ENCODE results near the gene BHLHA15.

BHLHA15 gene

GRCh38 chr7:98187138-98187502 is 24.1 kb upstream of the BHLHA15 start:
- no peak for DNase-seq (ENCODE audit: low read depth, low spot score)

DNA sequence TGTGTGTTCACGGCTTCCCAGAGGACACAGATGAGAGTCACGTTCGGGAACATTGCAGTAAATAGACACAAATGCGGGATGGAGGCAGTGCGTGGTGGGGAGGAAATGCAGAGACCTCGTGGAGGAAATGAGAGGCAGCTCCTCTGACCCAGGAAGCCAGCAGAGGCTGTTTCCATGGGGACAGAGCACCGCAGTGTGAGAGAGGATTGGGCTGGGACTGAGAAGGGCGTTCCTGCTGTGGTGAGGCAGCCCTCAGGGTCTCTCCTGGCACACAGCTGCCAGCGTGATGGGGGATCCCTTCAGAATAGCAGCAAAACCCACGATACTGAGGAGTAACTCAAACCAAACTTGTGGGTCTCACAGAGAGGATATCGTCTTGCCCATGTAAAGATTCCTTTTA is 21.7 kb upstream of the BHLHA15 start:
- no peak for DNase-seq (ENCODE audit: low read depth, low spot score)

DNA sequence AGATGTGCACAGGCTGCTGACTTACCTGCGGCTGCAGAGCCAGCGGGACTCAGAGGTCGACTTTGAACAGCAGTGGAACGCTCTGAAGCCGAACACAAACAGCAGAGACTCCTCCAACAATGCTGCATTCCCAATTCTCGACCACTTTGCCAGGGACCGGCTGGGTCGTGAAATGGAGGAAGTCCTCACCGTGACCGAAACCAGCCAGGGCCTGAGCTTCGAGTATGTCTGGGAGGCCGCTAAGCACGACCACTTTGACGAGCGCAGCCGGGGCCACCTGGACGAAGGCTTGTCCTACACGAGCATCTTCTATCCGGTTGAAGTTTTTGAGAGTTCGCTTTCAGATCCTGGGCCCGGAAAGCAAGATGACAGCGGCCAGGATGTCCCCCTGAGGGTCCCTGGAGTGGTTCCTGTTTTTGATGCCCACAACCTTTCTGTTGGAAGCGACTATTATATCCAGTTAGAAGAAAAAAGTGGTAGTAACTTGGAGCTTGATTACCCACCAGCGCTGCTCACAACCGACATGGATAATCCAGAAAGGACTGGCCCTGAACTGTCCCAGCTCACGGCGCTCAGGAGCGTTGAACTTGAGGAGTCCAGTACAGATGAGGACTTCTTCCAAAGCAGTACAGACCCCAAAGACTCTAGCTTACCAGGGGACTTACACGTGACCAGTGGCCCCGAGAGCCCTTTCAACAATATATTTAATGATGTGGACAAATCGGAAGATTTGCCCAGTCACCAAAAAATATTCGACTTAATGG is 19.4 kb upstream of the BHLHA15 start:
- DNase-seq (ENCODE audit: low read depth, low spot score) = no peak

DNA sequence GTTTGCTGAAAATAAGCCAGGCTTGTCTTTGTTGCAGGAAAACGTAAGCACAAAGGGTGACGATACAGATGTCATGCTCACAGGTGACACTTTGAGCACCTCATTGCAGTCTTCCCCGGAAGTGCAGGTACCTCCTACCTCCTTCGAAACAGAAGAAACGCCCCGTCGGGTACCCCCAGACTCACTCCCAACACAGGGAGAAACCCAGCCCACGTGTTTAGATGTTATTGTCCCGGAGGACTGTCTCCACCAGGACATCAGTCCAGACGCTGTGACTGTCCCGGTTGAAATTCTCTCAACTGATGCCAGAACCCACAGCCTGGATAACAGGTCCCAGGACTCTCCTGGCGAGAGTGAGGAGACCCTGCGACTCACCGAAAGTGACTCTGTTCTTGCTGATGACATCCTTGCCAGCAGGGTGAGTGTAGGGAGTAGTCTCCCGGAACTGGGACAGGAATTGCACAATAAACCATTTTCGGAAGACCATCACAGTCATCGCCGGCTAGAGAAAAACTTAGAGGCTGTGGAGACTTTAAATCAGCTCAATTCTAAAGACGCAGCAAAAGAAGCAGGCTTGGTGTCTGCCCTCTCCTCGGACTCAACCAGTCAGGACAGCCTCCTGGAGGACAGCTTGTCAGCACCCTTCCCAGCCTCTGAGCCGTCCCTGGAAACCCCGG is 18.3 kb upstream of the BHLHA15 start:
- DNase-seq (ENCODE audit: low read depth, low spot score) = no peak

GRCh38 chr7:98193474-98194180 is 17.6 kb upstream of the BHLHA15 start:
- DNase-seq (ENCODE audit: low read depth, low spot score) = no peak

DNA sequence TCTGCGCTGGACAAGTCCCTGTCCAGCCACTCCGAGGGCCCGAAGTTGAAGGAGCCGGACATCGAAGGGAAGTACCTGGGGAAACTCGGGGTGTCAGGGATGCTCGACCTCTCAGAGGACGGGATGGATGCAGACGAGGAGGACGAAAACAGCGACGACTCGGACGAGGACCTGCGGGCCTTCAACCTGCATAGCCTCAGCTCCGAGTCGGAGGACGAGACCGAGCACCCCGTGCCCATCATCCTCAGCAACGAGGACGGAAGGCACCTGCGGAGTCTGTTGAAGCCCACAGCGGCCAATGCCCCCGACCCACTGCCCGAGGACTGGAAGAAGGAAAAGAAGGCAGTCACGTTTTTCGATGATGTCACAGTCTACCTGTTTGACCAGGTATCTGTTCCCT is 17.1 kb upstream of the BHLHA15 start:
- no peak for DNase-seq (ENCODE audit: low read depth, low spot score)

DNA sequence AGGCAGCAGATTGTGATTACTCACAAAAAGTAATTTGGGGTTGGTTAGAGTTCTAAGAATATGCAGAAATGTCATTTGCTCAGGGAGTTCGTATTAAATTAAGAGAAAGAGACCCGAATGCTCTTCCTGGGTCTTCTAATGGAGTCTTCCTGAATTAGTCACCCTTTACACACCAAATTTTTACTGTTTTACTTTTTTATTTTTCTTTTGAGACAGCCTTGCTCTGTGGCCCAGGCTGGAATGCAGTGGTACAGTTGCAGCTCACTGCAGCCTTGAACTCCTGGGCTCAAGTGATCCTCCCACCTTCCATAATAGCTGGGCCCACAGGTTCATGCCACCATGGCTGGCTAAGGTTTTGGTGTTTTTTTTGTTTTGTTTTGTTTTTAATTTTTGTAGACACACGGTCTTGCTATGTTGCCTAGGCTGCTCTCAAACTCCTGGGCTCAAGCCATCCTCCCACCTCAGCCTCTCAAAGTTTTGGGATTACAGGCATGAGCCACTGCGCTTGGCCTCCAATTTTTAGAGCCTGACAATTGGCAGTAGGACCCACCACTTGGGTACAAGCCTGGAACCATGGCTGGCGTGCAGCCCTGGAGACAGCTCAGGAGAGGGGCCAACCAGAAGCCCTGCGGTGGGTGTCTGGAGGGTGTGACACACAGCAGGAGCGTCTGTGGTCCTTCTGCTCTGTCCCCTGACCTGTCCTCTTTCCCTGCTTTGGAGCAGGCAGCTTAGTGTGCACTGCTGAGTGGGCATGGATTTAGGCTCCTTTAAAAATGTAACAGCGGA is 16.4 kb upstream of the BHLHA15 start:
- no peak for DNase-seq (ENCODE audit: low read depth, low spot score)

DNA sequence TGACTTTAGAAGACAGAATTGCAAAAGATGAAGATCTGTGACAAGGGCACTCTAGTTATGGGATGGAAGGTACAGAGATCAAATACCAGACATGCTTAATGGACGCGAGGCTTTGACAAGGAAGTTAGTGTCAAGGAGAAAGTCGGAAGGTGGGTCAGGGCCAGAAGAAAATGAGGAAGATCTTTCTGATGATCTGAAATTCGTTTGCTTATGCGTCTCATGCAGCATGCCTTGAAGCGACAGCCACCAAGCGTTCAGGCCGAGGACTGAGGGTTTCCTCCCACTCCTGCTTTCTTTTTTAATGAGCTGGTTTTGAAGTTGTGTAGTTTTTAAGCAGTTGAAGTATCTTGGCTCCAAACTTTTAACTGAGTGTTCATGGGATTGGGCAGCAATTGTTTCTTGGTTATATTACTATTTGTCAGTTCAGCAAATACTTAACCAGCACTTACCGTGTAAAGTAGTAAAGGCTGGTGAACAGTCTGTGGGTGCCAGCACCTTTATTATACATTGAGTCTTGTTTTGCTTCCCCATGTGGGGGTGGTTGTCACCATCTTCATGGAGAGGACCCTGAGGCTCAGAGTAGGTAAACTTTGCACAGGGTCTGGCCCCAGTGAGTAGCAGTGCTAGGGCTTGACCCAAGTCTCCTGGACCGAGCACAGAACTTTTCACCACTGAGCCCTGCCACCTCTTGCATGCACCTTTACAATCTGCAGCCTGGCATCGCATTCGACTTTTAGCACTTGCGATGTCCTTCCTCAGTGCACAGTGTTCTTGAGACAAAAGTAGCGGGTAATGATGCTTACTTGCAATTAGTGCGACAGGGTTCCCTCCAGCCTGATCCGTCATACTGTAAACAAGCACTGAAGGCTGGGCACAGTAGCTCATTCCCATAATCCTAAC is 14.3 kb upstream of the BHLHA15 start:
- DNase-seq (ENCODE audit: low read depth, low spot score) = no peak

- no peak for DNase-seq (ENCODE audit: low read depth, low spot score)
Observed at GRCh38 chr7:98199131-98199530, 12.1 kb upstream of the BHLHA15 start.

DNA sequence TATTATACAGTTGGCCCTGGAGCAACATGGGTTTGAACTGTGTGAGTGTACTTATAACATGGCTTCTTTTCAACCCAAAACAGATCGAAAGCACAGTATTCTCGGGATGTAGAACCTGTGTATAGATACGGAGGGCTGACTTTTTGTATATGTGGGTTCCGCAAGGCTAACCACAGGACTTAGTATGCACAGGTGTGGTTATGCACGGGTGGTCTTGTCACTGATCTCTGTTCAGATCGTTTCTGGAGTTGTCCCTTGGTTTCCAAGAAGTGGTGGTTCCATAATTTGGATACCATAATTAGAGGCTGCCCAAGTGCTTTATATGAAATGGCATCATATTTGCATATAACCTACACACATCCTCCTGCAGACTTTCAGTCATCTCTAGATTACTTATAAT is 10.9 kb upstream of the BHLHA15 start:
- DNase-seq (ENCODE audit: low read depth, low spot score) = no peak

GRCh38 chr7:98202367-98203195 is 8.7 kb upstream of the BHLHA15 start:
- no peak for DNase-seq (ENCODE audit: low read depth, low spot score)

DNA sequence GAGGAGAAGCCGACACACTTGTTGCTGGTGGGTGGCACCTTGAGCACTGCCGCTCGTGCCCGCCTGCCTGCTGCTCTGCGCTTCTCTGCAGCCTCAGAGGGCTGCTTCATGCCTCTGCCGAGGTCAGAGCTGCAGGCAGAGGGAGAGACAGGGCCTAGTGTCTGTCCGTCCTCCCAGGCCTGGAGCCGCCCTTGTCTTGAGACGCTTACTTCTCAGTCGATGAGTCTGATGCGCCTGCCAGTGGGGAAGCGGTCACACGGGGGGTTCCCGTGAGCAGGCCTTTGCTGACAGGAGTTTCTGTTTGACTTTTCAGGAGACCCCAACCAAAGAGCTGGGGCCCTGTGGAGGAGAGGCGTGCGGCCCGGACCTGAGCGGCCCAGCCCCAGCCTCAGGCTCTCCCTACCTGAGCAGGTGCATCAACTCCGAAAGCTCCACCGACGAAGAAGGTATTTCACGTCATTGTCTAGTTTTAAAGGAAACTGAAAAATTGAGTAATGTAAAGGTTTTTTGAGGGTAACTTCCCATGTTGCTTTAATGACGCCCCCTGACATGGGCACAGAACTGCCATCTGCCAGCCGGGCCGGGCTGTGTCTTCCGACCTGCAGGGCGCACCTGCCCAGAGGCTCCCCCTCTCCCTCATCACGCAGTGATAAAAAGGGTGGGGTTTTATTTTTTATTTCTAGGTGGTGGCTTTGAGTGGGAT is 7.8 kb upstream of the BHLHA15 start:
- no peak for DNase-seq (ENCODE audit: low read depth, low spot score)

GRCh38 chr7:98203964-98204605 is 7.2 kb upstream of the BHLHA15 start:
- DNase-seq (ENCODE audit: low read depth, low spot score) = no peak

DNA sequence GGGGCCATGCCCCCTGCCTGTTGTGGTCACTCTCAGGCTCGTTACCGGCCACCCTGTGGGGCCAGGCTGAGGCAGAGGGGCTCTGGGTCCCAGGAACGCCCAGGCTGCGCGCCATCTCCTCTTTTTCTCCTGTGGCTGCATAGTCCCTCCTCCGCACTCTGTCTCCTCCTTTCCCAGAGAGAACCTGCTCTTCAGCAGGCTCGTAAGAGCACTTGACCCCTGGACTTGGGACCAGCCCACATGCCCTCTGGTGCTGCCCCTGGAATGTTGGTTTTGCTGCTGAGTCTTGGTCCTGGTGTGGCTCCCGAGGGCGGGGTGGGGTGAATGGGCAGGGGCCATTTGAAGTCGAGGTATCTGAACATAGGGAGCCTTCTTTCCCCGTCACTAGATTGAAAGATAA is 6.6 kb upstream of the BHLHA15 start:
- no peak for DNase-seq (ENCODE audit: low read depth, low spot score)

DNA sequence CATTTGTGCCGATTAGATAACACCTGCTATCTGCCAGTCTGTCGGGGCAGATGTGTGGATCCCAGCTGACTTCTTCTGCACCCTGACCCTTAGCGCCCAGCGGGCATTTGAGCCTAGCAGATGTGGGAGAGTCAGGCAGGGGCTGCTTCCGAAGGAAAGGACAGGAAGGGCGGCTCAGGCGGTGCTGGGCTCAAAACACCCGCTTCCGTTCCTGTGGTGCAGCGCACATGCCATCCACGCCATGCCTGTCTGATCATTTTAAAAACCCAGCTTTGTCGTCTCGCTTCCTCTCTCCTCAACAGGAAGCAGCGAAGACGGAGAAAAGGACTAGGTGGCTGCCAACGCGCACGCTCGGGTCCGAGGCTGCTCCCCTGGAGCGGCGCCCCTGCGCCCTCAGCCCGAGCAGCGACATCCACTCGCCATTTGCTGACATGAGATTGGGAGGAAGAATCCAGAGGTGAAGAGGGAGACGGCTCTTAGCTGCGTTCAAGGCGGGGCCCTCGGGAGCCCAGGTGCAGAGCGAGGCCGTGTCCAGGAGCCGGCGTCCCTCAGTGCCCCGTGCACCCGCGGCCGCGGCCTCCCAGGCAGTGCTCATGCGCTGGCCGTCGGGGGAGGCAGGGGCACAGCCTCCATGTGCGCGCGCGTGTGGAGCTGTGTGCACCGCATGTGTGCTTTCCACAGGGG is 5.9 kb upstream of the BHLHA15 start:
- no peak for DNase-seq (ENCODE audit: low read depth, low spot score)

- DNase-seq (ENCODE audit: low read depth, low spot score) = no peak
Observed at GRCh38 chr7:98206451-98207330, 4.5 kb upstream of the BHLHA15 start.

DNA sequence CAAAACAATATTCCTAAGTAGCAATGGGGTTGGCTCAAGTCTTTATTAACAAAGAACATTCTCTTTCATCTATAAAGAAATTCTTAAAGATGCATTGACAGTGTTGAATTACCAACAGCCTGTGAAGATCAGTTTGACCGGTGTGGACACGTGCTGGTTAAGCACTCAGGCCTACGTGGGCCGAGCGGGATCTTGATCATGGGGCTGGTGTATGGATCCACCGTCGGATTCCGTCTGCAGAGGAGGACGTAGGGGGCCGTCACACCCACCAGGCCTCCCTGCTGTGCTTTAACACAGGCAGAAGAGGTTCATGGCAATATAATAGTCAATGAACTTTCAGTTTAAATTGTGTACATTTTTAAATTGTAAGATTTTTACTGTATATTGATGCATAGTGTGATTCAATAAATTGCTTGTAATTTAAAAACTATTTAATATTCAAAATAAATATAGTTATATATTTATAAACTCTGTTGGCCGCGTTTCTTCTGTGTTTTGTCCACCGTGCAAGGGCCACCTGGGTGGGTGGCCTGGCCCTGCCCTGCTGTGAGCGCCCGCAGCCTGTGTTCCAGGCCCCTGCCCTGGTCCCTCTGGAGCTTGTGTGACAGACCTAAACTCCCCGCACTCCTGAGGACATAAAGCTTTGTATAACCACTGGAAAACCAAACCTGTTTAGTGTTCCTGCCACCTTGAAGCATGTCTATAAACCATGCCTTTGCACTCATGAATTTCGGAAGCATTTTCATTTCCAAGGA is 1.9 kb upstream of the BHLHA15 start:
- DNase-seq (ENCODE audit: low read depth, low spot score) = no peak
